Erythroblast (primary cell): ENCODE measurements around the gene DDX55.

ENCODE experiments used
- GATA1 ChIP-seq: IDR thresholded peaks from 2 replicates; pipeline ENCODE4 v1.6.1; 2011; ENCODE audit warnings: low read depth, mild to moderate bottlenecking, control low read depth, low read length, moderate library complexity
- POLR2A ChIP-seq: IDR thresholded peaks from 2 replicates; pipeline ENCODE4 v1.6.1; 2011; ENCODE audit warnings: mild to moderate bottlenecking, low read length

GRCh38 chr12:123573870-123574269 is 28.0 kb upstream of the DDX55 start:
- TF ChIP-seq POLR2A (no peak), GATA1 (no peak)
